ENCODE results near the gene CCDC102B.
A peak's percentile ranks its signal among the peaks of the same experiment; 100 is the strongest.
"Not testable (repeated sequence)": the region's sequence is repeated elsewhere in the genome, so short reads cannot be mapped to it uniquely, and the experiment has no call there.

Gene CCDC102B

DNA sequence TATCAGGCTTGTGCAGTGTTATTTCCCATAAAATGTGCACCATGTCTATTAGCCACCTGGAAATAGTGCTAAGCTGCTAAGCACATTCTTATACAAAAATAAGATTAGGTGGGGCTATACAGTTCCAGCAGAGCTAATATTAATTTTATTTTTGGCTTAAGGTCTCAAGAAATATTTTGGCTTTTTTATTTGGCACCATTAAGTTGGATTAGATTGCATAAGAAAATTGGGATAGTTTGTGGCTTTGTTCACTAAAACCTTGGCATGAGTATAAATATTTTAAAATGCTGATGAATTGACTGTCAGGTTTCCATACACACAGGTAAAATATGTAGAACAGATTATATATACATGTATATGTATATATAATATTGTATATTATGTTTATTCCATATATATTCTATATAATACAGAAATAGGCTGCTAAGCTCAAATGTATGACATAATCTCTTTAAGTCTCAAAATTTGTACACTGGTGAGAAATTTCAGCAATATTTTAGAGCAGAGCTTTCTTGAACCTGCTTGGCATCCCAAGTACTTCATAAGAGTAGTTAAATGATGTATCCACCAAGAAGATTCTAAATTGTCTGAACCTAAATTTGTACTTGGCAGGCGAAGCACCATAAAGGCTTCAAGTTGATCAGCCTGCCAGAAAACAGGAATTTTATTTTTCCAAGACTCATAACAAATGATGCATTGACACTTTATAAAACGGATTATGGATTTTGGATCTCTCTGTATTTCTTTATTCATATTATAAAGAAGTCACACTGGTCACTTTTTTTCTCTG lies 32.6 kb downstream of the CCDC102B start:
- DNase-seq, result no peak

GRCh38 chr18:68833756-68834155 lies 35.9 kb downstream of the CCDC102B start:
- DNase-seq, result no peak

- DNase-seq, result no peak
Observed at GRCh38 chr18:68837665-68838451, 40.0 kb downstream of the CCDC102B start.

GRCh38 chr18:68839701-68840100 lies 41.8 kb downstream of the CCDC102B start:
- no peak for DNase-seq

- DNase-seq, result peak; percentile 66
Observed at GRCh38 chr18:68840554-68841263, 42.8 kb downstream of the CCDC102B start.

DNA sequence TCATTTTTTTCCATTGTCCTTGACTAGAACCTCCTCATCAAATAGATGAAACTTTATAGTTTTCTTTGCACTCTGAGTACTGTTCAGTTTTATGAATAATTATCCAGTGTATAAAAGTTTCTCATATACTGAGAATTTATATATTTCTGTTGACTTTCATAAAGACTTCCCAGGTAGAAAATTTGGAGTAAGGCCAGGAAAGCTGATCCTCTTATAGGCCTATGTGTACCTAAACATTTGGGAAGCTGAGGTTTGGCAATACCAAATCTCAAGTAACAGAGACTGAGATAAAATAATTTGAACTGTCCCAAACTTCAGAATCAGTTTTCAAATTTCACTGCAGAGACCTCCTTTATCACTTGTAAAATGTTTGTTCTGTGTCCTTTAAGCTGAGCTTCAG lies 43.4 kb downstream of the CCDC102B start:
- no peak for DNase-seq

- no peak for DNase-seq
Observed at GRCh38 chr18:68842951-68843350, 45.1 kb downstream of the CCDC102B start.

- DNase-seq, result no peak
Observed at GRCh38 chr18:68843473-68844089, 45.7 kb downstream of the CCDC102B start.

GRCh38 chr18:68847219-68847837 lies 49.4 kb downstream of the CCDC102B start:
- no peak for DNase-seq

DNA sequence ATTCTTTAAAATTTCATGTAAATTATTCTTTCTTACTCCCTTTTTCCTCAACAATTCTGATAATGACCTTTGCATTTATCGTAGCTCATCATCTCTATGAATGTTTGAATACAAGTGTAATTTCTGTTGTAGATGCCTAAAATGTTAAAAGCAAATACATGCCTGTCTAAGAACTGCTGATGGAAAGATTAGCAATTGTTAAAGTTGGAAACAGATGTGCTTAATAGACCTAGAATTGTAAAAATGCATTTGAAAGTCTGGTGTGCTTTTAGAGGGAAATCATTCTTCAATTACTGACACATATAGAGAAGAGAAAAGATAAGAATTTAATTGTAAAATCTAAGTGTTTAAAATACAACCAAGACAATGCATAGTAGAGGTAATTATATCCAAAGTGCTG lies 50.4 kb downstream of the CCDC102B start:
- no peak for DNase-seq

- no peak for DNase-seq
Observed at GRCh38 chr18:68854786-68855391, 57.0 kb downstream of the CCDC102B start.

- no peak for DNase-seq
Observed at GRCh38 chr18:68855491-68855890, 57.6 kb downstream of the CCDC102B start.

GRCh38 chr18:68861365-68861764 lies 63.5 kb downstream of the CCDC102B start:
- no peak for DNase-seq

GRCh38 chr18:68865021-68865420 lies 67.1 kb downstream of the CCDC102B start:
- no peak for DNase-seq

DNA sequence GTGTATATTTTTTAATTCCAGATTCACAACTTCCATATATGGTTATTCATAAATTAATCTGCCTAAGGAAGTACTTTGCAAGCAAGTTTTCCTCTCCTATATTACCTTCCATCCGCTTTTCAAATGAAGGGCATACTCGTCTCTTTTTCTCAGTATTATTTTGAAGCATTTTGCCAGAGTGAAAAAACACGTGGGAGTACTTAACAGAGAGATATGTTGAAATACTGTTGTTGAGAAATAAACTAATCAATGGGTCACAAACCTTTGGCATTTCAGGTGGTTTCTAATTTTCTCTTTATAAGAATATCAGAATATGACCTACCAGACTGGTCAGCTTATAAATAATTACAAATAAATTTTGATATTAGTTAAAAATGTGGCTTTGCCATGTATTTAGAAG lies 67.6 kb downstream of the CCDC102B start:
- no peak for DNase-seq

DNA sequence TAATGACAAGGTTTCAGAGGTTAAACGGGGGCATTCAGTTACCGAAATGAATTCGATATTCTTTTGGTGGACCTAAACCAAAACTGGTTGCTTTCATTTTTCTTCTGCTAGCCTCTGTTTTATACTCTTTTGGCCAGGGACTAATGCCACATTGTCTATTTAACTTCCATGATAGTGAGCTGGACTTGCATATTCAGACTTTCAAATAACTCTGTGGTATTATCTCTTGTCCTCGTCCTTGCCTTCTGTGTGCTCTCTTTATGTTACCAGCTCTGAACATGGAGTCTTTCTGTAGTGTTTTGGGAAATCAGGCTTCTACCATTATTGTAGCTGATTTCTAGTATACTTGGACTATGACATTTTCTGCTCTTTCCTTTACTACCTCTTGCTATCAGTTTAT lies 75.1 kb downstream of the CCDC102B start:
- no peak for DNase-seq

DNA sequence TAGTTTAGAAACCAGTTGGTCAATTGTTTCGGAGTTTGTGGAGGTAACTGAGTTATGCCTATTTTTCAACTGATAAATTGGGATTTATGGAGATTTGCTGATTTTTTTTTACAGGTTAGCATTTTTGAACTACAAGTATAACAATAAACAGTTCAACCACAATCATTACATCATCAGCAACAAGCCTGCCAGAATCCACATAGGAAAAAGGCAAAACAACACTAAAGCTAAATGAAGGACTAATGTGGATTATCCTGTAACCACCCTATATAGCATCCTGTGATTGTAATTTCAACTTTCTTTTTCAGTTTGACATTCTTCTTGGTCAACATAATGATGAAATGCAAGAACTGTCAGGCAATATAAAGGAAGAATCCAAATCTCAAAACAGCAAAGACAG lies 76.5 kb downstream of the CCDC102B start:
- no peak for DNase-seq

DNA sequence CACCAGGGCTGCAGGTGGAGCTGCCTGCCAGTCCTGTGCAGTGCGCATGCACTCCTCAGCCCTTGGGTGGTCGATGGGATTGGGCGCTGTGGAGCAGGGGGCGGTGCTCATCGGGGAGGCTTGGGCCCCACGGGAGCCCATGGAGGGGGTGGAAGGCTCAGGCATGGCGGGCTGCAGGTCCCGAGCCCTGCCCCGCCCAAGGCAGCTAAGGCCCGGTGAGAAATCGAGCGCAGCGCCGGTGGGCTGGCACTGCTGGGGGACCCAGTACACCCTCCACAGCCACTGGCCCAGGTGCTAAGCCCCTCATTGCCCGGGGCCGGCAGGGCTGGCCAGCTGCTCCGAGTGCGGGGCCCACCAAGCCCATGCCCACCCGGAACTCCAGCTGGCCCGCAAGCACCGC lies 82.1 kb downstream of the CCDC102B start:
- not testable (repeated sequence) for DNase-seq

DNA sequence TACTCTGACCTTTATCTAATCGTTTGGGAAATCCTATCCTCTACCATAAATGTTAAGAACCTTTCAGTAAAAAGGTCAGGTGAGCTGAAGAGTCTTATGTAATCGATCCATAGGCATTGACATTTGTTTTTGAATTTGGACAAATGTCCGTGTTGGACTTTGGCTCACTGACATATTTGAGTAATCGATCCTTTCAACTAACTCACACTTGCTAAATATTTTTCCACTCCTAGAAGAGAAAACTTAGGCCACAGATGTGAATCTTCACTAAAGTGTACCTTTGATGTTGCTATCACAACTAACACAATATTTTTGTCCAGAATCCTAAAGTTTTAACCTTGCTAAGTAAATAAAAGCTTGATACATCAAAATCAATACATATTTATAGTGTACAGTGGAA lies 89.5 kb downstream of the CCDC102B start:
- DNase-seq, result no peak

DNA sequence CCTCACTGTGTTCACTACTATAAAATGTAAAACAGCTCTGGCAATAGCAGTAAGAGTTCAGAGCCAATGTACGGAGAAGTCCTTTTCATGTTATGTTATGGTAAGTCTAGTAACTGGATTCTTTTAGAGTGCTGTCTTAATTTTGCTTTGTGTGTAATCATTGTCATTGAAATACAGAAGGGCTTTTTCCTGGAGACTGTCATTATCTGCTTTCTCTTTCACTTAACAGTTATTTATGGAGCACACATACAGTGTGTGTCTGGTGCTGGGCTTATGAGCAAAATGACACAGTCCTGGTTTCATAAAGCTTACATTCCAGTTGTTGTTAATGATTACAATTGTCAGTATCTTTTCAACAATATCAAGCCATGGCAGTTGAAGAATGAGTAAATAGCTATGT lies 95.5 kb downstream of the CCDC102B start:
- no peak for DNase-seq

DNA sequence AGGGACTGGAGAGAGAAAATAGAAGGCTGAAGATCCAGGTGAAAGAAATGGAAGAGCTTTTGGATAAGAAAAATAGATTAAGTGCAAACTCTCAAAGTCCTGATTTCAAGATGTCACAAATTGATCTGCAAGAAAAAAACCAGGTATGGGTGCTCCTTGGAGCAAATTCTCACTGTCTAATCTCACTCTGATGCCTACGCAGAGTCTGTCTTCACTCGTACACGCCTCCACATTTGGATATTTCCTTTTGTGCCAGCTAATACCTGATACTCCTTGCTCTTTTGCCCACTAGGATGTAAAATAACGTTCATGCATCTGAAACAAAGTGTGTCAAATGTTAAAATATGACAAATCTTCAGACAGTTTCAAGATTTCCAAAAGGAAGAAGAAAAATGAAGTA lies 99.4 kb downstream of the CCDC102B start:
- no peak for DNase-seq

DNA sequence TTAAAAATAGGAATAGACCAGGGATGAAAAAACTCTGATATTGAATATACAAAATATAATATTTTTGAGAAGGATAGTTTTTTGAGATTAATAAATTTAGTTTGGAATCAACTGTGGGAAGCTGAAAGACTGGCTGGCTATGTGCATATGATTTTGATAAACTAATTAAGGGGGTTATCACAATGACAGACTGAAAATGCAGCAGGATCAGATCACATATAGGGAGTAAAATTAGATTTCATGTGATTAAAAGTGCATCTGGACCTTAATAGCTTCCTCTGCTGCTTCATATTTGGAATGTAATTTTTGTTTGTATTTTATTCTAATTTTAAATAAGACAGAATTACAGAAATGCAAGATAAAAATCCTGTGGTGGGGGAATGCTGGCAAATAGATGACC lies 111.7 kb downstream of the CCDC102B start:
- DNase-seq, result no peak
